Measurements from ENCODE around the gene CPAMD8.
"Not testable (repeated sequence)": the region's sequence is repeated elsewhere in the genome, so short reads cannot be mapped to it uniquely, and the experiment has no call there.

The CPAMD8 gene

GRCh38 chr19:17025991-17026658, 485 bp downstream of the CPAMD8 start:
- Mint-ChIP-seq H3K27me3 (peaks cover 46 to 61% of the 10 kb centered on the region in 2 donors), H3K27ac (no peak overlapping the region), H3K9me3 (peaks cover 9 to 23% of the 10 kb centered on the region in 2 donors), H3K4me3 (peak overlapping the region; percentile 75 to 78), H3K36me3 (peaks cover 10 to 16% of the 10 kb centered on the region in 2 donors), H3K4me1 (peaks cover 16 to 29% of the 10 kb centered on the region in 2 donors)
- DNase-seq (no peak), ATAC-seq (replicated peaks) (peak; percentile 56 to 62)

GRCh38 chr19:17025361-17025760, 1.2 kb downstream of the CPAMD8 start:
- Mint-ChIP-seq H3K4me3 (no peak overlapping the region), H3K4me1 (peaks cover 16 to 29% of the 10 kb centered on the region in 2 donors), H3K27me3 (peaks cover 46 to 61% of the 10 kb centered on the region in 2 donors), H3K9me3 (peaks cover 12 to 27% of the 10 kb centered on the region in 2 donors), H3K27ac (no peak overlapping the region), H3K36me3 (peaks cover 10 to 16% of the 10 kb centered on the region in 2 donors)
- DNase-seq (no peak), ATAC-seq (replicated peaks) (no peak)

- Mint-ChIP-seq H3K36me3 (peaks cover 10 to 16% of the 10 kb centered on the region in 2 donors), H3K27me3 (peaks cover 46 to 61% of the 10 kb centered on the region in 2 donors), H3K4me1 (peaks cover 16 to 29% of the 10 kb centered on the region in 2 donors), H3K9me3 (peaks cover 12 to 27% of the 10 kb centered on the region in 2 donors)
- not testable (repeated sequence) for ATAC-seq (replicated peaks); DNase-seq; H3K4me3 Mint-ChIP-seq; H3K27ac Mint-ChIP-seq
These were observed 1.7 kb downstream of the CPAMD8 start for GRCh38 chr19:17024941-17025340.

- Mint-ChIP-seq H3K9me3 (peaks cover 12 to 27% of the 10 kb centered on the region in 2 donors), H3K27me3 (peaks cover 40 to 52% of the 10 kb centered on the region in 2 donors), H3K4me3 (no peak overlapping the region), H3K4me1 (peaks cover 16 to 29% of the 10 kb centered on the region in 2 donors), H3K36me3 (peaks cover 10 to 16% of the 10 kb centered on the region in 2 donors), H3K27ac (no peak overlapping the region)
- DNase-seq, result no peak
- no peak for ATAC-seq (replicated peaks)
These were observed 2.8 kb downstream of the CPAMD8 start for GRCh38 chr19:17023805-17024204.

GRCh38 chr19:17022738-17023137, 3.9 kb downstream of the CPAMD8 start:
- Mint-ChIP-seq H3K27ac (no peak overlapping the region), H3K36me3 (peaks cover 10 to 16% of the 10 kb centered on the region in 2 donors), H3K27me3 (peaks cover 29 to 42% of the 10 kb centered on the region in 2 donors), H3K4me3 (no peak overlapping the region), H3K4me1 (peaks cover 16 to 25% of the 10 kb centered on the region in 2 donors), H3K9me3 (peaks cover 12 to 27% of the 10 kb centered on the region in 2 donors)
- ATAC-seq (replicated peaks), result no peak
- no peak for DNase-seq

GRCh38 chr19:17021793-17022590, 4.6 kb downstream of the CPAMD8 start:
- peaks cover 14 to 19% of the 10 kb centered on the region in 2 donors for H3K4me1 Mint-ChIP-seq
- ATAC-seq (replicated peaks) (peak; percentile 64 to 66), DNase-seq (no peak)
- H3K27me3 Mint-ChIP-seq, result peaks cover 24 to 35% of the 10 kb centered on the region in 2 donors
- H3K9me3 Mint-ChIP-seq, result peaks cover 12 to 27% of the 10 kb centered on the region in 2 donors
- H3K27ac Mint-ChIP-seq, result no peak overlapping the region
- H3K36me3 Mint-ChIP-seq, result peaks cover 9 to 16% of the 10 kb centered on the region in 2 donors
- H3K4me3 Mint-ChIP-seq, result no peak overlapping the region

GRCh38 chr19:17021328-17021727, 5.3 kb downstream of the CPAMD8 start:
- Mint-ChIP-seq H3K36me3 (peaks cover 9 to 16% of the 10 kb centered on the region in 2 donors), H3K4me3 (no peak overlapping the region), H3K27ac (no peak overlapping the region), H3K9me3 (peaks cover 12 to 27% of the 10 kb centered on the region in 2 donors), H3K27me3 (peaks cover 28 to 36% of the 10 kb centered on the region in 2 donors), H3K4me1 (peaks cover 14 to 19% of the 10 kb centered on the region in 2 donors)
- DNase-seq, result no peak
- peak; percentile 10 to 12 for ATAC-seq (replicated peaks)

GRCh38 chr19:17020823-17021222, 5.8 kb downstream of the CPAMD8 start:
- peaks cover 9 to 16% of the 10 kb centered on the region in 2 donors for H3K36me3 Mint-ChIP-seq
- H3K9me3 Mint-ChIP-seq, result peaks cover 12 to 27% of the 10 kb centered on the region in 2 donors
- peaks cover 10 to 13% of the 10 kb centered on the region in 2 donors for H3K4me1 Mint-ChIP-seq
- no peak overlapping the region for H3K27ac Mint-ChIP-seq
- H3K4me3 Mint-ChIP-seq, result no peak overlapping the region
- DNase-seq, result no peak
- peak in 1 of 2 donors; percentile 48 for ATAC-seq (replicated peaks)
- peaks cover 25 to 35% of the 10 kb centered on the region in 2 donors for H3K27me3 Mint-ChIP-seq

- H3K27ac Mint-ChIP-seq, result no peak overlapping the region
- peaks cover 26 to 34% of the 10 kb centered on the region in 2 donors for H3K27me3 Mint-ChIP-seq
- peaks cover 8 to 10% of the 10 kb centered on the region in 2 donors for H3K4me1 Mint-ChIP-seq
- peaks cover 12 to 27% of the 10 kb centered on the region in 2 donors for H3K9me3 Mint-ChIP-seq
- no peak overlapping the region for H3K4me3 Mint-ChIP-seq
- no peak for ATAC-seq (replicated peaks)
- H3K36me3 Mint-ChIP-seq, result peaks cover 9 to 16% of the 10 kb centered on the region in 2 donors
- DNase-seq, result no peak
These were observed 6.2 kb downstream of the CPAMD8 start for GRCh38 chr19:17020385-17020784.

GRCh38 chr19:17014212-17014861, 12.3 kb downstream of the CPAMD8 start:
- not testable (repeated sequence) for DNase-seq; ATAC-seq (replicated peaks)

GRCh38 chr19:17011485-17011884, 15.1 kb downstream of the CPAMD8 start:
- no peak overlapping the region for H3K4me3 Mint-ChIP-seq
- H3K27ac Mint-ChIP-seq, result no peak overlapping the region
- H3K9me3 Mint-ChIP-seq, result peaks cover 0 to 4% of the 10 kb centered on the region in 2 donors
- H3K36me3 Mint-ChIP-seq, result no peaks in the 10 kb centered on the region
- peaks cover 25 to 34% of the 10 kb centered on the region in 2 donors for H3K27me3 Mint-ChIP-seq
- DNase-seq (no peak), ATAC-seq (replicated peaks) (no peak)
- no peaks in the 10 kb centered on the region for H3K4me1 Mint-ChIP-seq

More at GRCh38 chr19:17014212-17014861, 12.3 kb downstream of the CPAMD8 start:
- H3K27me3 Mint-ChIP-seq, result peaks cover 24 to 32% of the 10 kb centered on the region in 2 donors
- not testable (repeated sequence) for H3K4me3 Mint-ChIP-seq, H3K9me3 Mint-ChIP-seq, H3K36me3 Mint-ChIP-seq, H3K4me1 Mint-ChIP-seq, H3K27ac Mint-ChIP-seq

GRCh38 chr19:17006579-17006978, 20.0 kb downstream of the CPAMD8 start:
- no peak overlapping the region for H3K27ac Mint-ChIP-seq
- peaks cover 0 to 2% of the 10 kb centered on the region in 2 donors for H3K9me3 Mint-ChIP-seq
- peaks cover 7 to 9% of the 10 kb centered on the region in 2 donors for H3K4me1 Mint-ChIP-seq
- DNase-seq, result no peak
- peaks cover 19 to 29% of the 10 kb centered on the region in 2 donors for H3K27me3 Mint-ChIP-seq
- H3K36me3 Mint-ChIP-seq, result no peaks in the 10 kb centered on the region
- no peak for ATAC-seq (replicated peaks)
- H3K4me3 Mint-ChIP-seq, result no peak overlapping the region

GRCh38 chr19:17005000-17005399, 21.6 kb downstream of the CPAMD8 start:
- Mint-ChIP-seq H3K9me3 (peaks cover 0 to 2% of the 10 kb centered on the region in 2 donors), H3K27ac (no peak overlapping the region), H3K4me3 (no peak overlapping the region), H3K36me3 (no peaks in the 10 kb centered on the region), H3K4me1 (peaks cover 12% of the 10 kb centered on the region in 2 donors), H3K27me3 (peaks cover 21 to 30% of the 10 kb centered on the region in 2 donors)
- no peak for DNase-seq
- no peak for ATAC-seq (replicated peaks)

GRCh38 chr19:17004386-17004785, 22.2 kb downstream of the CPAMD8 start:
- Mint-ChIP-seq H3K4me3 (no peak overlapping the region), H3K9me3 (no peaks in the 10 kb centered on the region), H3K27ac (no peak overlapping the region), H3K27me3 (peaks cover 21 to 30% of the 10 kb centered on the region in 2 donors), H3K4me1 (peaks cover 12% of the 10 kb centered on the region in 2 donors), H3K36me3 (no peaks in the 10 kb centered on the region)
- ATAC-seq (replicated peaks) (no peak), DNase-seq (no peak)

All from stimulated activated naive B cell treated with anti-CD40 and anti-IgM and Interleukin-4, amounts not matched to agents 10 μg/mL and 1 μg/mL and 100 μg/mL, for 72 hours (primary cell).